ENCODE measurements around the gene FGF18. TPM values are rescaled to one million over a fixed set of nuclear protein-coding genes. Genes with fewer than 3 reads are reported as not detected.

The FGF18 gene
- total and polyA plus RNA-seq, 2 experiments from 2014 or later, result 0.56 to 0.86 TPM

DNA sequence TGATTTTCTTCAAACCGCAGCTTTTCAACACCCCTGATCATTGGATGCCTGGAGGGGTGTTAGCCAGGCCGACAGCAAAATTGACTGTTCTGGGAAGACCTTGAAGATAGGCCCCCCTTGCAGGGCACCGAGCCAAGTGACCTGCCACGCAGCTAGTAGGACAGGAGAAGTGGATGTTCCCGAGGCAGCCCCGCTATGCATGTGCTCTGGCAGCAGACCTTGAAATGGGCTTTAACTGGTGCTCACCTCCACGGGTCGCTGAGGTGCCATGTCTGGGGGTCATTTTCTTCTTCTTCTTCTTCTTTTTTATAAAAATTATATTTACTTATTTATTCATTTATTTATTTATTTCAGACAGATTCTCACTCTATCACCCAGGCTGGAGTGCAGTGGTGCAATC is 12.6 kb downstream of the FGF18 start (continued):
- no peak for TF ChIP-seq POLR2AphosphoS5 (IDR thresholded peaks at IDR 0.05; ENCODE audit: low read depth)
- TF ChIP-seq JUNB (IDR thresholded peaks at IDR 0.05; ENCODE audit: unreplicated experiment), result no peak
- TF ChIP-seq, protein P1, sequence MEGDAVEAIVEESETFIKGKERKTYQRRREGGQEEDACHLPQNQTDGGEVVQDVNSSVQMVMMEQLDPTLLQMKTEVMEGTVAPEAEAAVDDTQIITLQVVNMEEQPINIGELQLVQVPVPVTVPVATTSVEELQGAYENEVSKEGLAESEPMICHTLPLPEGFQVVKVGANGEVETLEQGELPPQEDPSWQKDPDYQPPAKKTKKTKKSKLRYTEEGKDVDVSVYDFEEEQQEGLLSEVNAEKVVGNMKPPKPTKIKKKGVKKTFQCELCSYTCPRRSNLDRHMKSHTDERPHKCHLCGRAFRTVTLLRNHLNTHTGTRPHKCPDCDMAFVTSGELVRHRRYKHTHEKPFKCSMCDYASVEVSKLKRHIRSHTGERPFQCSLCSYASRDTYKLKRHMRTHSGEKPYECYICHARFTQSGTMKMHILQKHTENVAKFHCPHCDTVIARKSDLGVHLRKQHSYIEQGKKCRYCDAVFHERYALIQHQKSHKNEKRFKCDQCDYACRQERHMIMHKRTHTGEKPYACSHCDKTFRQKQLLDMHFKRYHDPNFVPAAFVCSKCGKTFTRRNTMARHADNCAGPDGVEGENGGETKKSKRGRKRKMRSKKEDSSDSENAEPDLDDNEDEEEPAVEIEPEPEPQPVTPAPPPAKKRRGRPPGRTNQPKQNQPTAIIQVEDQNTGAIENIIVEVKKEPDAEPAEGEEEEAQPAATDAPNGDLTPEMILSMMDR (conservative IDR thresholded peaks at IDR 0.05; ENCODE audit: low read depth in 2 of 2), result no peak
- TF ChIP-seq NANOG (IDR thresholded peaks at IDR 0.05; ENCODE audit: borderline replicate concordance), result no peak
- TF ChIP-seq, protein P2, sequence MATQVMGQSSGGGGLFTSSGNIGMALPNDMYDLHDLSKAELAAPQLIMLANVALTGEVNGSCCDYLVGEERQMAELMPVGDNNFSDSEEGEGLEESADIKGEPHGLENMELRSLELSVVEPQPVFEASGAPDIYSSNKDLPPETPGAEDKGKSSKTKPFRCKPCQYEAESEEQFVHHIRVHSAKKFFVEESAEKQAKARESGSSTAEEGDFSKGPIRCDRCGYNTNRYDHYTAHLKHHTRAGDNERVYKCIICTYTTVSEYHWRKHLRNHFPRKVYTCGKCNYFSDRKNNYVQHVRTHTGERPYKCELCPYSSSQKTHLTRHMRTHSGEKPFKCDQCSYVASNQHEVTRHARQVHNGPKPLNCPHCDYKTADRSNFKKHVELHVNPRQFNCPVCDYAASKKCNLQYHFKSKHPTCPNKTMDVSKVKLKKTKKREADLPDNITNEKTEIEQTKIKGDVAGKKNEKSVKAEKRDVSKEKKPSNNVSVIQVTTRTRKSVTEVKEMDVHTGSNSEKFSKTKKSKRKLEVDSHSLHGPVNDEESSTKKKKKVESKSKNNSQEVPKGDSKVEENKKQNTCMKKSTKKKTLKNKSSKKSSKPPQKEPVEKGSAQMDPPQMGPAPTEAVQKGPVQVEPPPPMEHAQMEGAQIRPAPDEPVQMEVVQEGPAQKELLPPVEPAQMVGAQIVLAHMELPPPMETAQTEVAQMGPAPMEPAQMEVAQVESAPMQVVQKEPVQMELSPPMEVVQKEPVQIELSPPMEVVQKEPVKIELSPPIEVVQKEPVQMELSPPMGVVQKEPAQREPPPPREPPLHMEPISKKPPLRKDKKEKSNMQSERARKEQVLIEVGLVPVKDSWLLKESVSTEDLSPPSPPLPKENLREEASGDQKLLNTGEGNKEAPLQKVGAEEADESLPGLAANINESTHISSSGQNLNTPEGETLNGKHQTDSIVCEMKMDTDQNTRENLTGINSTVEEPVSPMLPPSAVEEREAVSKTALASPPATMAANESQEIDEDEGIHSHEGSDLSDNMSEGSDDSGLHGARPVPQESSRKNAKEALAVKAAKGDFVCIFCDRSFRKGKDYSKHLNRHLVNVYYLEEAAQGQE (IDR thresholded peaks at IDR 0.05; ENCODE audit: unreplicated experiment), result no peak

DNA sequence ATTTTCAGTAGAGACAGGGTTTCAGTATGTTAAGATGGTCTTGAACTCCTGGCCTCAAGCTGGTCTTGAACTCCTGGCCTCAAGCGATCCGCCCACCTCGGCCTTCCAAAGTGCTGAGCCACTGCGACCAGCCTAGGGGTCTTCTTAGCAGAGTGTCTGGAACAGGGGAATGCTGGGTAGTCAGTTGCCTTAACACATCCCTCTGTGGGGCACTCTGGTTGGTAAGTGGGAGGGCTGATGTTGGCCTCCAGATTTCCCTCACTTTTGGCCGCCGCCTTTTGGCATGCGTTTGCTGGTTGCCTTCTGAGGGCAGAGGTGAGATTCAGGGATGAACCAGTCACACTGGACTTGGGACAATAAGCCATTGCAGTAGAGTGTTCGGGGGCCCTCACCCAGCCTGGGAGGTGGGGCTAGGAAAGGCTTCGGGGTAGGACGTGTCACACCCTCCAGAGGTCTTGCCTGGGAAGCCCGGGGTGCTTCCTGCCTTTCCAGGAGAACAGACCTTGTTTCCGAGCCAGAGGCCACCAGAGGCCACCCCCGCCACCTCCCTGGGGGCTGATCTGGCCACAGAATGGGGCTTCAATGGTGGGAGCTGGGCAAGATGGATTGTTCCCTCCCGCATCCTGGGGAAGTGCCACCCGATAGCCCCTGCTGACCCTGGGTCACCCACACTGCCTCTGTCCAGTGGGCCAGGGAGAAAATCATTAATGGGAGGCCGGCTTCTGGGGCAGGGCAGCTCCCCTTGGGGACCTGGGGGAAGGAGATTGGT is 13.3 kb downstream of the FGF18 start:
- H3K27me3 ChIP-seq (ENCODE audit: insufficient read depth), result no peaks in the 10 kb centered on the region
- peaks cover 3% of the 10 kb centered on the region for H3K4me1 ChIP-seq (ENCODE audit: insufficient read depth)
- no peaks in the 10 kb centered on the region for H3K36me3 ChIP-seq (ENCODE audit: insufficient read depth)
- Mint-ChIP-seq H3K36me3 (ENCODE audit: low read depth) (no peaks in the 10 kb centered on the region; the same call in 2 of the 3 replicates), H3K27ac (no peak overlapping the region; the same call in 1 of the 2 replicates), H3K27me3 (ENCODE audit: insufficient read depth, low read depth, poor library complexity) (peaks cover 11% of the 10 kb centered on the region), H3K9me3 (no peaks in the 10 kb centered on the region), H3K4me3 (no peak overlapping the region), H3K4me1 (peaks cover 27% of the 10 kb centered on the region)
- H3K4me3 ChIP-seq, result no peak overlapping the region
- H3K79me2 ChIP-seq (replicated peaks; ENCODE audit: insufficient read depth), result no peaks in the 10 kb centered on the region
- H3K27ac ChIP-seq (ENCODE audit: low read depth), result no peak overlapping the region
- no peak overlapping the region for H3K4me2 ChIP-seq
- no peaks in the 10 kb centered on the region for H3F3A ChIP-seq (replicated peaks; ENCODE audit: low read depth)
- H3K9me2 ChIP-seq (ENCODE audit: insufficient read depth), result no peaks in the 10 kb centered on the region
- no peak for ATAC-seq
- DNase-seq (ENCODE audit: low spot score), result no peak
- H2AFZ ChIP-seq, result no peak overlapping the region
- no peaks in the 10 kb centered on the region for H4K20me1 ChIP-seq (replicated peaks; ENCODE audit: insufficient read depth)
- TF ChIP-seq ZNF114 (CRISPR knock-in tag; IDR thresholded peaks at IDR 0.05) (no peak), CREB1 (CRISPR knock-in tag; IDR thresholded peaks at IDR 0.05; ENCODE audit: low read depth) (no peak), ZNF331 (CRISPR knock-in tag; IDR thresholded peaks at IDR 0.05; ENCODE audit: low read depth) (no peak), EZH2phosphoT487 (IDR thresholded peaks at IDR 0.05; ENCODE audit: unreplicated experiment) (no peak), NANOG (IDR thresholded peaks at IDR 0.05; ENCODE audit: borderline replicate concordance) (no peak), EZH2 (IDR thresholded peaks at IDR 0.05; ENCODE audit: low read depth, unreplicated experiment) (no peak)
- TF ChIP-seq, protein P2 (IDR thresholded peaks at IDR 0.05; ENCODE audit: unreplicated experiment), result no peak
